GM12892 (cell line): ENCODE measurements around the gene UAP1.
"Not testable (repeated sequence)": the region's sequence is repeated elsewhere in the genome, so short reads cannot be mapped to it uniquely, and the experiment has no call there.

Experiments
- POLR2A ChIP-seq: IDR thresholded peaks from 2 replicates; pipeline ENCODE4 v1.6.1; 2011; ENCODE audit warnings: low read depth, low read length, control low read depth
- POLR2AphosphoS5 ChIP-seq: IDR thresholded peaks from 2 replicates; pipeline ENCODE4 v1.6.1; 2011; ENCODE audit warnings: low read depth, low read length, control low read depth

DNA sequence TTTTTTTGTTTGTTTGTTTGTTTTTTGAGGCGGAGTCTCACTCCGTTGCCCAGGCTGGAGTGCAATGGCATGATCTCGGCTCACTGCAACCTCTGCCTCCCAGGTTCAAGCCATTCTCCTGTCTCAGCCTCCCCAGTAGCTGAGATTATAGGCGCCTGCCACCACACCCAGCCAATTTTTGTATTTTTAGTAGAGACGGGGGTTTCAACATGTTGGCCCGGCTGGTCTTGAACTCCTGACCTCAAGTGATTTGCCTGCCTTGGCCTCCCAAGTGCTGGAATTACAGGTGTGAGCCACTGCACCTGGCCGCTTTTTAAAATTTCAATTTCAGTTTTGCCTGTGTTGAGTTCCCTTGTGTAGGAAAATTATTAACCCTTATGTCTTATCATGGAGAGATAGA, 9.6 kb downstream of the UAP1 start:
- not testable (repeated sequence) for TF ChIP-seq POLR2A, POLR2AphosphoS5
